HAP-1 (cell line): ENCODE results near the gene UQCR10.

Source experiments
- DNase-seq, 2 experiments: peaks; one replicate each; pipeline ENCODE4 v3.0.0-alpha.2; 2016 to 2020; ENCODE audit warnings: low spot score in 2 of 2
- H3K27me3 ChIP-seq: fragments of 250-450 bp; sonication (Bioruptor Pico); 2 replicates; pipeline ENCODE4 v1.5.1; 2020; ENCODE audit warnings: low read depth, mild to moderate bottlenecking, moderate library complexity
- H3K36me3 ChIP-seq: fragments of 250-450 bp; sonication (Bioruptor Pico); replicated peaks from 2 replicates; pipeline ENCODE4 v1.5.1; 2020; ENCODE audit warnings: mild to moderate bottlenecking
- H3K4me1 ChIP-seq: fragments of 250-450 bp; sonication (Bioruptor Pico); 2 replicates; pipeline ENCODE4 v1.5.1; 2020; ENCODE audit warnings: mild to moderate bottlenecking
- H3K4me3 ChIP-seq: fragments of 250-450 bp; sonication (Bioruptor Pico); 2 replicates; pipeline ENCODE4 v1.5.1; 2020; ENCODE audit warnings: mild to moderate bottlenecking, moderate library complexity
- H3K9me3 ChIP-seq: fragments of 250-450 bp; sonication (Bioruptor Pico); 2 replicates; pipeline ENCODE4 v1.5.1; 2020; ENCODE audit warnings: mild to moderate bottlenecking, moderate library complexity
- in situ Hi-C: fragments of 300-500 bp; cut with MboI; formaldehyde crosslinking; loops from 3 replicates; pipeline ENCODE4 v1.14.3; 2020; ENCODE audit warnings: low sequenced_read_pairs, inconsistent platforms, mixed read lengths

The UQCR10 gene

GRCh38 chr22:29810216-29810615 lies 43.0 kb downstream of the UQCR10 start:
- in situ Hi-C loops, result loop anchor here (10.0 kb wide), 1 partner anchor 195 kb away; no protein-coding TSS in a partner anchor
- H3K36me3 ChIP-seq, result peaks cover 72% of the 10 kb centered on the region
- H3K4me1 ChIP-seq, result no peaks in the 10 kb centered on the region
- no peaks in the 10 kb centered on the region for H3K9me3 ChIP-seq
- H3K27me3 ChIP-seq, result no peaks in the 10 kb centered on the region
- no peak overlapping the region for H3K4me3 ChIP-seq
- DNase-seq, result no peak

DNA sequence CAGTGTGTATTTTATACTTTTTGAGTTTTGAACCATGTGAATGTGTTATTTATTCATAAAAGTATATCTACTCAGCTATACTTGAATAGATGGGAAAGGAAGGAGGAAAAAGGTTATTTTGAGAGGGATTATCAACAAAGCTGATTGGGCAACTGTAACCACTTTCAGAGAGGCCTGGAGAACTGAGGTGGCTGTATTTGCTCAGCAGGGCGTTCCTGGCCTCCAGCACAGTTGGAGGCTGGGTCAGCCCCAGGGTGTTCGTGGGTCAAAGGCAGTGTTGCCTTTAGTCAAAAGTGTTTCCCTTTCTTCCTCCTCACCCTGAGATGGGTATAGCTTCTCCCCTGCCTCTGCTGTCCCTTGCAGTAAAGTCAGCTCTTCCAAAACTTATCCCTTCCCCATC lies 44.2 kb downstream of the UQCR10 start:
- in situ Hi-C loops, result loop anchor here (10.0 kb wide), 1 partner anchor 193 kb away; no protein-coding TSS in a partner anchor
- H3K4me3 ChIP-seq, result no peak overlapping the region
- H3K9me3 ChIP-seq, result no peaks in the 10 kb centered on the region
- peaks cover 72% of the 10 kb centered on the region for H3K36me3 ChIP-seq
- no peaks in the 10 kb centered on the region for H3K4me1 ChIP-seq
- H3K27me3 ChIP-seq, result no peaks in the 10 kb centered on the region
- DNase-seq, result no peak

GRCh38 chr22:29813126-29813525 lies 46.0 kb downstream of the UQCR10 start:
- DNase-seq, result no peak
- H3K9me3 ChIP-seq, result no peaks in the 10 kb centered on the region
- no peaks in the 10 kb centered on the region for H3K27me3 ChIP-seq
- H3K4me3 ChIP-seq, result no peak overlapping the region
- H3K4me1 ChIP-seq, result no peaks in the 10 kb centered on the region
- in situ Hi-C loops, result loop anchor here (10.0 kb wide), 1 partner anchor 192 kb away; no protein-coding TSS in a partner anchor
- peaks cover 62% of the 10 kb centered on the region for H3K36me3 ChIP-seq

- Histone ChIP-seq H3K9me3 (no peaks in the 10 kb centered on the region), H3K27me3 (no peaks in the 10 kb centered on the region), H3K36me3 (peaks cover 61% of the 10 kb centered on the region), H3K4me3 (no peak overlapping the region), H3K4me1 (no peaks in the 10 kb centered on the region)
- in situ Hi-C loops, result loop anchor here (10.0 kb wide), 1 partner anchor 191 kb away; no protein-coding TSS in a partner anchor
- no peak for DNase-seq
Observed at GRCh38 chr22:29813563-29813962, 46.4 kb downstream of the UQCR10 start.

- Histone ChIP-seq H3K4me1 (no peaks in the 10 kb centered on the region), H3K9me3 (no peaks in the 10 kb centered on the region), H3K27me3 (no peaks in the 10 kb centered on the region), H3K36me3 (peaks cover 60% of the 10 kb centered on the region), H3K4me3 (no peak overlapping the region)
- no peak for DNase-seq
- in situ Hi-C loops, result loop anchor here (10.0 kb wide), 1 partner anchor 191 kb away; no protein-coding TSS in a partner anchor
Observed at GRCh38 chr22:29814003-29814402, 46.8 kb downstream of the UQCR10 start.

- no peaks in the 10 kb centered on the region for H3K27me3 ChIP-seq
- no peak overlapping the region for H3K4me3 ChIP-seq
- peaks cover 65% of the 10 kb centered on the region for H3K36me3 ChIP-seq
- in situ Hi-C loops, result loop anchor here (10.0 kb wide), 1 partner anchor 189 kb away; no protein-coding TSS in a partner anchor
- no peaks in the 10 kb centered on the region for H3K4me1 ChIP-seq
- no peak for DNase-seq
- no peaks in the 10 kb centered on the region for H3K9me3 ChIP-seq
Observed at GRCh38 chr22:29815580-29815979, 48.4 kb downstream of the UQCR10 start.

DNA sequence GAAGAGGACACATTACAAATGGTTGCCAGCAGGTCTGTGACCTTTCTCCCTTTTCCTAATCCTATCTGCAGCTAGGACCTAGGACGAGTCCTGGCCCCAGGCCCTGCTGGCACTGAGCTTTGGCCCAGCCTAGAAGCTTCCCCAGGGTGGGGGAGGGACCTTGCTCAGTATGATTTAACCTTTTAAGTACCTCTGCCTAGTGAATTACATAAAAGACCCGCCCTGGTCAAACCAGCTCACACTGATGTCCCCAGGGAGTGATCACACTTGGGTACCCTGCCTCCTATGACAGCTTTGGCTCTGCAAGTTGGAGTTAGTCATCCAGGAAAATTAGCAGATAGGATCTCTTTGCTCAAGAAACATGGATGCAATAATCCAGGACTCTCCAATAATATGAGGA lies 49.0 kb downstream of the UQCR10 start:
- no peaks in the 10 kb centered on the region for H3K9me3 ChIP-seq
- peaks cover 67% of the 10 kb centered on the region for H3K36me3 ChIP-seq
- DNase-seq, result no peak
- in situ Hi-C loops, result loop anchor here (10.0 kb wide), 1 partner anchor 189 kb away; no protein-coding TSS in a partner anchor
- no peaks in the 10 kb centered on the region for H3K27me3 ChIP-seq
- H3K4me1 ChIP-seq, result no peaks in the 10 kb centered on the region
- H3K4me3 ChIP-seq, result no peak overlapping the region

GRCh38 chr22:29816539-29816938 lies 49.4 kb downstream of the UQCR10 start:
- peaks cover 71% of the 10 kb centered on the region for H3K36me3 ChIP-seq

GRCh38 chr22:29816980-29817379 lies 49.8 kb downstream of the UQCR10 start:
- H3K27me3 ChIP-seq, result no peaks in the 10 kb centered on the region
- peaks cover 72% of the 10 kb centered on the region for H3K36me3 ChIP-seq
- no peak for DNase-seq
- in situ Hi-C loops, result loop anchor here (10.0 kb wide), 1 partner anchor 188 kb away; no protein-coding TSS in a partner anchor
- H3K4me1 ChIP-seq, result no peaks in the 10 kb centered on the region
- H3K9me3 ChIP-seq, result no peaks in the 10 kb centered on the region
- H3K4me3 ChIP-seq, result no peak overlapping the region

More at GRCh38 chr22:29816539-29816938, 49.4 kb downstream of the UQCR10 start:
- Histone ChIP-seq H3K4me1 (no peaks in the 10 kb centered on the region), H3K9me3 (no peaks in the 10 kb centered on the region), H3K27me3 (no peaks in the 10 kb centered on the region), H3K4me3 (no peak overlapping the region)
- DNase-seq, result no peak
- in situ Hi-C loops, result loop anchor here (10.0 kb wide), 1 partner anchor 188 kb away; no protein-coding TSS in a partner anchor

- no peaks in the 10 kb centered on the region for H3K27me3 ChIP-seq
- no peaks in the 10 kb centered on the region for H3K4me1 ChIP-seq
- DNase-seq, result no peak
- H3K4me3 ChIP-seq, result no peak overlapping the region
- H3K36me3 ChIP-seq, result peaks cover 69% of the 10 kb centered on the region
- H3K9me3 ChIP-seq, result no peaks in the 10 kb centered on the region
- in situ Hi-C loops, result loop anchor here (10.0 kb wide), 1 partner anchor 187 kb away; no protein-coding TSS in a partner anchor
Observed at GRCh38 chr22:29817724-29818123, 50.6 kb downstream of the UQCR10 start.

GRCh38 chr22:29819501-29819900 lies 52.3 kb downstream of the UQCR10 start:
- Histone ChIP-seq H3K9me3 (no peaks in the 10 kb centered on the region), H3K4me3 (no peak overlapping the region), H3K27me3 (no peaks in the 10 kb centered on the region), H3K36me3 (peaks cover 66% of the 10 kb centered on the region), H3K4me1 (no peaks in the 10 kb centered on the region)
- no peak for DNase-seq
- in situ Hi-C loops, result loop anchor here (10.0 kb wide), 1 partner anchor 185 kb away; no protein-coding TSS in a partner anchor
